ENCODE results near the gene STAM2. TPM values are rescaled to one million over a fixed set of nuclear protein-coding genes. Genes with fewer than 3 reads are reported as not detected.

Gene STAM2
- polyA plus RNA-seq, 6 donors from 2014 or later = 2.8 to 9.8 (median 7.6) TPM

DNA sequence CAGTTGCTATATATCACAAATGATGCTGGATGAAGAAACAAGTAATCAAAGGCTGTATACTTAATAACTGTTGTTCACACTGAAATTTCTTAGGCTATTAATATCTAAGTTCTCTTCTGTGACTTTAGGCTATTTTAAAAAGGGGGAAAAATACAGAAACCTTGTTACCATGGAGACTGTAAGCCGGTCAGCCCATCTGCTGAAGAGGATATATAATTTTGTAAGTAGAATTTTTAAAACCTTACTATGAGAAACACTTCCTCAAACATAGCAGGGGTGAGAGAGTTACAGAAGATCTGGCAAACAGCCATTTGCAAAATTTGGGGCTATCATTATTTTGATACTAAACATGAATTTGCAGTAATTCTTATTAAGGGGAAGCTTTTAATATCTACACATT, 104.5 kb downstream of the STAM2 start:
- H3K4me3 Mint-ChIP-seq = peak overlapping the region in 3 of 8 donors; percentile 16 to 64 (median 38)
- H3K27me3 Mint-ChIP-seq = no peaks in the 10 kb centered on the region
- H3K36me3 Mint-ChIP-seq = no peaks in the 10 kb centered on the region
- ATAC-seq (ENCODE audit: low read depth in 2 of 2) (peak; percentile 61 to 71), DNase-seq (no peak)
- H3K27ac Mint-ChIP-seq = peak overlapping the region in 4 of 6 donors; percentile 39 to 71 (median 50)
- H3K4me1 Mint-ChIP-seq = peaks cover 4 to 15% (median 10%) of the 10 kb centered on the region in 3 donors
- H3K9me3 Mint-ChIP-seq = peaks cover 0 to 9% (median 0%) of the 10 kb centered on the region in 7 donors

- Mint-ChIP-seq H3K27me3 (peaks cover 0 to 8% (median 0%) of the 10 kb centered on the region in 3 donors), H3K36me3 (no peaks in the 10 kb centered on the region), H3K4me3 (no peak overlapping the region), H3K9me3 (peaks cover 0 to 3% (median 0%) of the 10 kb centered on the region in 7 donors), H3K4me1 (peaks cover 4 to 18% (median 10%) of the 10 kb centered on the region in 3 donors), H3K27ac (no peak overlapping the region)
- ATAC-seq (ENCODE audit: low read depth in 2 of 2) = no peak
- no peak for DNase-seq
Observed at GRCh38 chr2:152068226-152068625, 107.3 kb downstream of the STAM2 start.

DNA sequence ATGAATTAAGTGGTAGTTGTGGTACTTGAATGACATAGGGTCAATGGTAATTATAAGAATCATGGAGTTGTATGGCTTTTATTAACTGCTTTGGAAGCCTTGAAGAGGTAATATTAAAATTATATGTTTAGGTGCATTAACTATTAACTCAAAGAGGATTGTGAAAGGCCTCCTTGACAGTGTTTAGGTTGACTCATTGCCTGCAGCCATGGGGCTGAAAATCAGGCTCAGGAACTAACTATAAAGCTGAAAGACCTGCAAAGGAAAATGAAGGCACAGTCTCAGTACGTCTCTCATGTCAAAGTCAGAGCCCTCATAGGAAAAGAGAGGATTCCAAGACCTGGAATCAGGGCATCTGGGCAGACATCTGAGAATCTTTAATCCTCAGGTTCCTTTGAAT, 107.7 kb downstream of the STAM2 start:
- ATAC-seq (ENCODE audit: low read depth in 2 of 2) (no peak), DNase-seq (no peak)
- Mint-ChIP-seq H3K27me3 (peaks cover under 1 to 8% (median under 1%) of the 10 kb centered on the region in 3 donors), H3K4me1 (peaks cover 4 to 18% (median 14%) of the 10 kb centered on the region in 3 donors), H3K27ac (no peak overlapping the region), H3K4me3 (no peak overlapping the region), H3K9me3 (peaks cover 0 to 3% (median 0%) of the 10 kb centered on the region in 7 donors), H3K36me3 (no peaks in the 10 kb centered on the region)

Other genes starting within 250 kb of the STAM2 start
- gene CACNB4, start 76.7 kb downstream of the STAM2 start, polyA plus RNA-seq (ENCODE audit: low read depth in 6 of 6) = 1 to 10 TPM in 1 of 6 donors, under 1 TPM in 1, not detected in 4; 0.10 to 3.2 TPM
- 1 to 10 TPM in 1 of 6 donors, under 1 TPM in 5; 0.08 to 1.4 (median 0.61) TPM for gene FMNL2, start 159.4 kb upstream of the STAM2 start, polyA plus RNA-seq (ENCODE audit: low read depth in 6 of 6)

Measured in naive B cell (primary cell).